Calu3 (cell line): ENCODE data around the gene HJURP. TPM values are rescaled to one million over a fixed set of nuclear protein-coding genes. Genes with fewer than 3 reads are reported as not detected.

ENCODE experiments used
- BruUV-seq: library from RNA; stranded (reverse); fragments of 400-500 nt; replicated peaks from 2 replicates; lab custom pipeline; 2021; lab: Mats Ljungman, UMichigan
- CTCF ChIA-PET: fragments of 300-600 bp; sonication (Branson Sonifier 250); formaldehyde crosslinking; loops from one replicate; lab custom pipeline; 2022; ENCODE audit warnings: antibody characterized with exemption; lab: Charles Lee
- DNase-seq: peaks from one replicate; pipeline ENCODE4 v3.0.0; 2022
- H3K27ac Mint-ChIP-seq: one replicate; pipeline ENCODE4 v1.8.0; 2022; ENCODE audit warnings: mixed read lengths; ENCODE audit not compliant: unreplicated experiment
- H3K27me3 Mint-ChIP-seq: one replicate; pipeline ENCODE4 v1.8.0; 2022; ENCODE audit warnings: mixed read lengths; ENCODE audit not compliant: unreplicated experiment
- H3K36me3 Mint-ChIP-seq: one replicate; pipeline ENCODE4 v1.8.0; 2022; ENCODE audit warnings: mild to moderate bottlenecking, moderate library complexity, mixed read lengths; ENCODE audit not compliant: insufficient read depth, unreplicated experiment
- H3K4me1 Mint-ChIP-seq: one replicate; pipeline ENCODE4 v1.8.0; 2022; ENCODE audit warnings: mild to moderate bottlenecking, low read depth, mixed read lengths; ENCODE audit not compliant: unreplicated experiment
- H3K4me3 Mint-ChIP-seq: one replicate; pipeline ENCODE4 v1.8.0; 2022; ENCODE audit warnings: mild to moderate bottlenecking, low read depth, moderate library complexity, mixed read lengths; ENCODE audit not compliant: unreplicated experiment
- H3K9me3 Mint-ChIP-seq: one replicate; pipeline ENCODE4 v1.8.0; 2022; ENCODE audit warnings: low read depth, mixed read lengths; ENCODE audit not compliant: unreplicated experiment
- intact Hi-C: fragments of 100-400 bp; cut with micrococcal nuclease; formaldehyde crosslinking; loops from one replicate; pipeline ENCODE4 v1.10.0; 2022; ENCODE audit not compliant: unreplicated experiment
- total RNA-seq: library from RNA; stranded (reverse); gene quantifications from 2 replicates; pipeline ENCODE4 v1.2.3, GENCODE V29; 2022
- TF ChIP-seq, protein P1 (sequence below): fragments of 200-600 bp; IDR thresholded peaks from one replicate; pipeline ENCODE4 v1.8.0; 2022; ENCODE audit warnings: antibody characterized with exemption; ENCODE audit not compliant: unreplicated experiment

The HJURP gene
- total RNA-seq, 1 experiment from 2014 or later = 71.0 TPM

GRCh38 chr2:233811087-233811486 is 43.2 kb downstream of the HJURP start:
- CTCF ChIA-PET = no interaction called here
- H3K4me1 Mint-ChIP-seq = no peaks in the 10 kb centered on the region
- intact Hi-C loops = no loop called here
- H3K9me3 Mint-ChIP-seq = no peaks in the 10 kb centered on the region
- H3K27ac Mint-ChIP-seq = no peak overlapping the region
- H3K4me3 Mint-ChIP-seq = no peak overlapping the region
- no peak for DNase-seq
- H3K36me3 Mint-ChIP-seq = no peaks in the 10 kb centered on the region
- TF ChIP-seq, protein P1, sequence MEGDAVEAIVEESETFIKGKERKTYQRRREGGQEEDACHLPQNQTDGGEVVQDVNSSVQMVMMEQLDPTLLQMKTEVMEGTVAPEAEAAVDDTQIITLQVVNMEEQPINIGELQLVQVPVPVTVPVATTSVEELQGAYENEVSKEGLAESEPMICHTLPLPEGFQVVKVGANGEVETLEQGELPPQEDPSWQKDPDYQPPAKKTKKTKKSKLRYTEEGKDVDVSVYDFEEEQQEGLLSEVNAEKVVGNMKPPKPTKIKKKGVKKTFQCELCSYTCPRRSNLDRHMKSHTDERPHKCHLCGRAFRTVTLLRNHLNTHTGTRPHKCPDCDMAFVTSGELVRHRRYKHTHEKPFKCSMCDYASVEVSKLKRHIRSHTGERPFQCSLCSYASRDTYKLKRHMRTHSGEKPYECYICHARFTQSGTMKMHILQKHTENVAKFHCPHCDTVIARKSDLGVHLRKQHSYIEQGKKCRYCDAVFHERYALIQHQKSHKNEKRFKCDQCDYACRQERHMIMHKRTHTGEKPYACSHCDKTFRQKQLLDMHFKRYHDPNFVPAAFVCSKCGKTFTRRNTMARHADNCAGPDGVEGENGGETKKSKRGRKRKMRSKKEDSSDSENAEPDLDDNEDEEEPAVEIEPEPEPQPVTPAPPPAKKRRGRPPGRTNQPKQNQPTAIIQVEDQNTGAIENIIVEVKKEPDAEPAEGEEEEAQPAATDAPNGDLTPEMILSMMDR = no peak
- BruUV-seq = no TSS peak
- H3K27me3 Mint-ChIP-seq = peaks cover 28% of the 10 kb centered on the region

- CTCF ChIA-PET = no interaction called here
- DNase-seq = no peak
- Mint-ChIP-seq H3K27me3 (peaks cover 28% of the 10 kb centered on the region), H3K9me3 (no peaks in the 10 kb centered on the region), H3K4me3 (no peak overlapping the region), H3K36me3 (no peaks in the 10 kb centered on the region), H3K27ac (no peak overlapping the region), H3K4me1 (no peaks in the 10 kb centered on the region)
- no TSS peak for BruUV-seq
- intact Hi-C loops = no loop called here
- TF ChIP-seq, protein P1 = no peak
These were observed 44.0 kb downstream of the HJURP start for GRCh38 chr2:233810385-233810784.

DNA sequence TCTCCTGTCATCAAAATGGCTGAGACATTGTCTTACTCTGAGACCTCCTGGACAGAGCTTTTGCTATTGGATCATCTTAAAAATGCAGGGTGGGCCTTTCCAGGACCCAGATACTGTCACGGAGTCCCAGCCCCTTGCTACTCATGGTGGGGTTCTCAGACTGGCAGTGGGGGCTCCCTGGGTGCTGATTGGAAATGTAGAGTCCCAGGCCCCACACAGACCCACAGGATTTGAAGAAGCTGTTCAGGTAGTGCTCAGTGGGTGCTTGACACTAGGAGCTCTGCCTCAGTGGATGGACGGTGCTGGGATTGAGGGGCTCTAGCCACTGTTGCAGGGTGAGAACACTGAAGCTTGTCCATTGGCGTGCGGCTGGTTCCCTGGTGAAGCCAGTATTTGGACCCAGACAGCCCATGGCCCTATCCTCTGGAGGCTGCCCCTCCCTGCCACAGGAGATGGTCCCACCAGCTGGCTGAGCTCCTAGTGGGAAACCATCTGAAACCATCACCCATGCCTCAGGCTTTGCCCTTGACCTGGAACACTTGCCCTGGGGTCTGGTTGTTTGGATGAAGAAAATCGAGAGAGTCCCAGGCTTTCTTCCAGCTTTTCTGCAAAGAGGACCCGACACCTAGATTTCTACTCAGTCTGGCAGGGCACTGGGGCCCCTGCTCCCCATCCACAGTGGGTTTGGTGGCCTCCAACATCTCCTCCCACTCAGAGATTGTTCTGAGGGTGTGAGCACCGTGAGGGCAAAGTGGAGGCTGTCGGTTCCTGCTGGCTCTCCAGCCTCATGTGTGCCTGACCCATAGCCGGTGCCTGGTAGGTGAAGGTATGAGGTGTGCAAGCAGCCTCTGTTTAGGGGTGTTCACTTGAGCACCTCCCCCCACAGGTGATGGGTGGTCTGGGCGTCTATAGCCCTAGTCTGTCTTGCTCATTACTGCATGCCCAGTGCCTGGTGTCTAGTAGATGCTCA is 46.1 kb downstream of the HJURP start:
- no peak overlapping the region for H3K27ac Mint-ChIP-seq
- H3K9me3 Mint-ChIP-seq = no peaks in the 10 kb centered on the region
- H3K27me3 Mint-ChIP-seq = peaks cover 28% of the 10 kb centered on the region
- DNase-seq = no peak
- BruUV-seq = no TSS peak
- CTCF ChIA-PET = no interaction called here
- H3K36me3 Mint-ChIP-seq = no peaks in the 10 kb centered on the region
- H3K4me1 Mint-ChIP-seq = no peaks in the 10 kb centered on the region
- no peak overlapping the region for H3K4me3 Mint-ChIP-seq
- intact Hi-C loops = no loop called here
- TF ChIP-seq, protein P1 = no peak

- CTCF ChIA-PET = no interaction called here
These were observed 47.0 kb downstream of the HJURP start for GRCh38 chr2:233807215-233807865.

More at GRCh38 chr2:233807215-233807865, 47.0 kb downstream of the HJURP start:
- Mint-ChIP-seq H3K9me3 (no peaks in the 10 kb centered on the region), H3K4me3 (no peak overlapping the region), H3K36me3 (no peaks in the 10 kb centered on the region), H3K4me1 (no peaks in the 10 kb centered on the region), H3K27me3 (peaks cover 24% of the 10 kb centered on the region), H3K27ac (no peak overlapping the region)
- peak; percentile 13 for DNase-seq
- no TSS peak for BruUV-seq
- intact Hi-C loops = no loop called here
- TF ChIP-seq, protein P1 = no peak
